ENCODE data around the gene KIF20A.

Gene KIF20A

DNA sequence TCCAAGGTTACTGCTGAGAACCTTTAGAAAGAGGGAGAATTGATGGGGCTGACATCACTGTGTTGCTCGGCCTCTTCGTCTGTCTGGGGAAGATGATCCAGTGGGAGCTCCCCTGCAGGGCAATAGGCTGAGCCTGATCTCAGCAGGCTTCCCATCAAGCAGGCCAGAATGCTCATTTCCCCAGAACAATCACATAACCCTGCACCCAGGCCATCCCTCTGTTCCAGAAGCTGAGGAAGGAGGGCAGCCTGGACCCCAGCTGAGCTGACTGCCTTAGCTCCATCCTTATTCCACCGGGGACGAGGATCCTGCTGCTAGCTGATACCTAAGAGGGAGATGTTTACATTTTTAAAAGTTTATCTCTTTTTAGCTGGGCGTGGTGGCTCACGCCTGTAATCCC, 45.8 kb downstream of the KIF20A start:
- no peak for TF ChIP-seq CTCF (IDR thresholded peaks at IDR 0.05; ENCODE audit: low read depth, low read length)
- no peak for DNase-seq (ENCODE audit: extremely low read depth, low read depth)

GRCh38 chr5:138226910-138227309, 48.0 kb downstream of the KIF20A start:
- DNase-seq (ENCODE audit: extremely low read depth, low read depth), result no peak
- TF ChIP-seq CTCF (IDR thresholded peaks at IDR 0.05; ENCODE audit: low read depth, low read length), result no peak

- TF ChIP-seq CTCF (IDR thresholded peaks at IDR 0.05; ENCODE audit: low read depth, low read length), result no peak
Measured at GRCh38 chr5:138229387-138229786, 50.5 kb downstream of the KIF20A start.

DNA sequence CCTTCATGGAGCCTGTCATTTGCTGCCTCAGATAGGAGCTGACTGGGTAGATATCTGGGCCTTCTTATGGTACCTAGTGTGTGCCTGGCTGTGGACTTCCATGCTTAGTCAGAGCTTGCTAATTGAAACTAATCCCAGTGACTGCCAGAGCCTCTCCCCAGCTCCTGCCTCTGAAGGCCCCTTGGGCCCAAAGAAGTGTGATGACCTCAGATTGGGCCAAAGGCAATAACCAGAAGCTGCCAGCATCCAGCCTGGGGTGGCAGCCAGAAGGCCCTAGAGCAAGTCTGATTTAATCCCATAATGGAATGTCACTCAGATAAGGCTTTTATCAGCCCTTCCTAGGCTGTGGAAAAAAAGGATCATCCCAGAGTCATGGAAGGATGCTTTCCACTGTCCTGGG, 51.3 kb downstream of the KIF20A start:
- TF ChIP-seq CTCF (IDR thresholded peaks at IDR 0.05; ENCODE audit: low read depth, low read length), result no peak
- no peak for DNase-seq (ENCODE audit: extremely low read depth, low read depth)

More at GRCh38 chr5:138229387-138229786, 50.5 kb downstream of the KIF20A start:
- DNase-seq (ENCODE audit: extremely low read depth, low read depth), result no peak

GRCh38 chr5:138230981-138231589, 52.2 kb downstream of the KIF20A start:
- no peak for TF ChIP-seq CTCF (IDR thresholded peaks at IDR 0.05; ENCODE audit: low read depth, low read length)
- DNase-seq (ENCODE audit: extremely low read depth, low read depth), result no peak

DNA sequence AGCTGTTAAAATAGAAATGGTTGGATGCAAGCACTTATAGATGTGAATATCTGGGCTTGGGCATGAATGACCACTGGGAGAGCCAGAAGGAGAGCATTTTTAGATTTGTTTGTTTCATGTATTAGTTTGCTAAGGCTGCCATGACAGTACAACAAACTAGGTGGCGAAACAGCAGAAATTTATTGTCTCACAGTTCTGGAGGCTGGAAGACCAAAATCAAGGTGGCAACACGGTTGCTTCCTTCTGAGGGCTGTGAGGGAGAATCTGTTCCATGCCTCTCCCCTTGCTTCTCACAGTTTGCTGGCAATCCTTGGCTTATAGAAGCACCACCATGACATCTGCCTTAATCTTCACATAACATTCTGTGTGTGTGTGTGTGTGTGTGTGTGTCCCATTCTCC, 54.4 kb downstream of the KIF20A start:
- no peak for TF ChIP-seq CTCF (IDR thresholded peaks at IDR 0.05; ENCODE audit: low read depth, low read length)
- no peak for DNase-seq (ENCODE audit: extremely low read depth, low read depth)

- TF ChIP-seq CTCF (IDR thresholded peaks at IDR 0.05; ENCODE audit: low read depth, low read length), result no peak
- DNase-seq (ENCODE audit: extremely low read depth, low read depth), result no peak
Measured at GRCh38 chr5:138234651-138235050, 55.7 kb downstream of the KIF20A start.
